ENCODE data around the gene ACKR2. TPM values are rescaled to one million over a fixed set of nuclear protein-coding genes. Genes with fewer than 3 reads are reported as not detected.

The ACKR2 gene
- total RNA-seq, 4 donors from 2014 or later: 2.6 to 12.4 (median 7.5) TPM

GRCh38 chr3:42839616-42840015 is 30.4 kb downstream of the ACKR2 start:
- DNase-seq (ENCODE audit: low spot score) (no peak), ATAC-seq (ENCODE audit: low FRiP score) (peak; percentile 72)
- TF ChIP-seq, protein P1, sequence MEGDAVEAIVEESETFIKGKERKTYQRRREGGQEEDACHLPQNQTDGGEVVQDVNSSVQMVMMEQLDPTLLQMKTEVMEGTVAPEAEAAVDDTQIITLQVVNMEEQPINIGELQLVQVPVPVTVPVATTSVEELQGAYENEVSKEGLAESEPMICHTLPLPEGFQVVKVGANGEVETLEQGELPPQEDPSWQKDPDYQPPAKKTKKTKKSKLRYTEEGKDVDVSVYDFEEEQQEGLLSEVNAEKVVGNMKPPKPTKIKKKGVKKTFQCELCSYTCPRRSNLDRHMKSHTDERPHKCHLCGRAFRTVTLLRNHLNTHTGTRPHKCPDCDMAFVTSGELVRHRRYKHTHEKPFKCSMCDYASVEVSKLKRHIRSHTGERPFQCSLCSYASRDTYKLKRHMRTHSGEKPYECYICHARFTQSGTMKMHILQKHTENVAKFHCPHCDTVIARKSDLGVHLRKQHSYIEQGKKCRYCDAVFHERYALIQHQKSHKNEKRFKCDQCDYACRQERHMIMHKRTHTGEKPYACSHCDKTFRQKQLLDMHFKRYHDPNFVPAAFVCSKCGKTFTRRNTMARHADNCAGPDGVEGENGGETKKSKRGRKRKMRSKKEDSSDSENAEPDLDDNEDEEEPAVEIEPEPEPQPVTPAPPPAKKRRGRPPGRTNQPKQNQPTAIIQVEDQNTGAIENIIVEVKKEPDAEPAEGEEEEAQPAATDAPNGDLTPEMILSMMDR (IDR thresholded peaks at IDR 0.05): peak in 1 of 3 donors; percentile 25

GRCh38 chr3:42841332-42841731 is 32.1 kb downstream of the ACKR2 start:
- ATAC-seq (ENCODE audit: low FRiP score): no peak
- DNase-seq (ENCODE audit: low spot score): no peak
- TF ChIP-seq, protein P1 (IDR thresholded peaks at IDR 0.05): no peak

GRCh38 chr3:42843713-42844411 is 34.6 kb downstream of the ACKR2 start:
- DNase-seq (ENCODE audit: low spot score) (no peak), ATAC-seq (ENCODE audit: low FRiP score) (no peak)
- TF ChIP-seq, protein P1 (IDR thresholded peaks at IDR 0.05): no peak

DNA sequence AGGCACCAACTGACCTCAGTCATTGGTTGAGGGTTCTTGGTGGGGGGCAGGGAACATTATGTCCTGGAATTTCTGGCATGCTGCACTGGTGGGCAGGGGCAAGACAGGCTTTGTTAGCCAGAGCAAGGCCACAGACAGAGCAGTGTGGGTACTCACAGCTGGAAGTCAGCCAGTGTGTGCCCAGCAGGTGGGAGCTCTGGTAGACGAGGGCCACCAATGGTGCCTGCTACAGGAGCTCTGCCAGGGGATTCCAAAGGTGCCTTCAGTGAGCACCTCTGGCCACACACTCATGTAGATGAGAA is 35.1 kb downstream of the ACKR2 start:
- TF ChIP-seq, protein P1 (IDR thresholded peaks at IDR 0.05): no peak

DNA sequence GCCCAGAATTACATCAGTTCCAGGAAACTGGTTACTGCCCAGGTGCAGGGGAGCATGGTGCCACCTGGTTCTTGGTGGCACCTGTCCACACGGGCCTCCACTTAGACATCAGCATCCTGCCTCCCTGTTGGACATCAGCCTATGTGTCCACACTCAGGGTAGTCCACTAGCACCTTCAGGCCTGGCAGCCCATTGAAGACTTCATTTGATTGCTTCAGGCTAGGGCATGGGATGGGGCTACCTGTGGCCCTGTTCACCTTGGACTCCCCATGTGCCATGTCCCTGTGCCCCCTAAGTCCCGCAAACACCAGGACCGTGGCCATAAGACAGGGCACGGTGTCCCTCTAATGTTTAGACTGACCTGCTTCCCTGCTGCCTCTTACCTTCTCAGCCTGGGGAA is 35.6 kb downstream of the ACKR2 start:
- DNase-seq (ENCODE audit: low spot score): no peak
- TF ChIP-seq, protein P1 (IDR thresholded peaks at IDR 0.05): no peak
- no peak for ATAC-seq (ENCODE audit: low FRiP score)

More for the DNA sequence above, 35.1 kb downstream of the ACKR2 start:
- no peak for DNase-seq (ENCODE audit: low spot score)
- ATAC-seq (ENCODE audit: low FRiP score): no peak

DNA sequence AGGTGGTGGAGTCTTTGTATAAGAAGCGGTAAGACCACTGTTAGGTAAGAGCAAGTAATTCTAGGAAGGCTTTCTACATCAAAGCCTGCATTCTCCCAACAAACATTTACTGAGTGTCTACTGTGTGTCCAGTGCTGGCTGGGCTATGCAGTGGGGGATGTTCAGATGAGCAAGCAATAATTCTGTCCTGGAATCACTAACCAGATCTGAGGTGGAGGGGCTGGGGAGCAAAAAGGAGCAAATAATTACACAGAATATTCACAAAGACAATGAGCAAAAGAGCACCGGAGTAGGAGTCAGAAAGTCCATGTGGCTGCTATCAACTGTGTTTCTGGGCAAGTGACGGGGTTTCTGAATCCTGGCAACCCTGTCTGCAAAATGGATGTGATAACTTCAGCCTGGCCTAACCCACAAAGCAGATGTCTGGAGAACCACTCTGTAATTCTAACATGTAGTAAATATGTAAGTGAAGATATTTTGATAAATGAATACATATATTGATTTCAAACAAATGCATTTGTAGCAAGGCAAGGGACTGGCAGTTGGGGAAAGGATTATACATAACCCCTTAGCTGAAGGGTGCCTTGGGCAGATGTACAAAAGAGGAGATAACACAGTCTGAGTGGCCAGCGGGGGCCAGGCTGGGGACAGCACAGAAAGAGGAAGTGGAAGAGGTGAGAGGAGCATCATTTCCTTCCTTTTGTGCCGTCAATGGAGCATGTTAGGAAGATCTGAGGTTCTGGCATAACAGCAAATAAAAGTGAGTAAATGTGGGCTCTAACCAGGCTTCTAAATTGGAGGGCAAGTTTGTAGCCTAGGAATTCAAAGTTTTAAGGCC is 37.7 kb downstream of the ACKR2 start:
- ATAC-seq (ENCODE audit: low FRiP score) (no peak), DNase-seq (ENCODE audit: low spot score) (no peak)
- TF ChIP-seq, protein P1 (IDR thresholded peaks at IDR 0.05): no peak
